NCI-H1417 (cell line): ENCODE data around the gene OR4C11.

ENCODE experiments used
- DNase-seq, 3 experiments: peaks; one replicate each; lab custom pipeline; 2025; lab: John Stamatoyannopoulos, UW

OR4C11 gene

DNA sequence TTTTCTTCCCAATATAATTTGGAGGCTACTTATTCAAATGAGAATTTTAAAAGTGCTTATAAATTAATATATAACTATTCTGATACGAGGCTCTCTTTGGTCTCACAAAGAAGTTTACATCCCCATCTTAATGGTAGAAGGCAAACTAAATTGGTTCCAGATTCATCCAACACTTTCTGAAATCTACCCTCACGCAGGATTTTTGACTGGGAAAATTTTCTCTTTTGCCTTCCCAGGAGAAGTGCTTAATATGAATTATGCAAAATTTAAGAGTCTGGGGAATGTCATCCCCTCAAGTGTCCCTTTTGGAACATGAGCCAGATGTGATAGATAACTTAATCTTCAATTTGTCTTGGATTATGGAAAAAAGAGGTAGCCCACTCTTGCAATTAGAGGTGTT is at the start of gene OR4C11:
OR4C11 (minus strand) TSS at position 101 of the 400 bp plus-strand sequence. CDS start 3,272 bp downstream, outside the sequence.
- no peak for DNase-seq

DNA sequence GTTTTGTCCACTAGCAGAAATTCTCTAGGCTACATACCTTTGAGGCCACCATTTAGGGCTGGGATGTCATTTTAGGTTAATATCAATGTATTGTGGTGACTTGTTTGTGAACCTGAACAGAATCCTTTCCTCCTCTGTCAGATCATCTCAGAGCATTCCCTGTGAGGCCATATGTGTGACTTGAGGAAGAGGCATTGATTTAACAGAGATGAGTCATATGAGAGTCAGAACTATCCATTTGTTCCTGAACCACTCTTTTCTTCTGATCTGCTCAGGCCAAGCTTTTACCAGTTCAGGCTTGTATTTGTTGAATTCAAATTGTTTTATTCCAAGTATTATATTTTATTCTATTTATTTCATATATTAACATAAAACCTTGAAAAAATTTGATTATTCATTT is 47.7 kb upstream of the OR4C11 start:
- no peak for DNase-seq

DNA sequence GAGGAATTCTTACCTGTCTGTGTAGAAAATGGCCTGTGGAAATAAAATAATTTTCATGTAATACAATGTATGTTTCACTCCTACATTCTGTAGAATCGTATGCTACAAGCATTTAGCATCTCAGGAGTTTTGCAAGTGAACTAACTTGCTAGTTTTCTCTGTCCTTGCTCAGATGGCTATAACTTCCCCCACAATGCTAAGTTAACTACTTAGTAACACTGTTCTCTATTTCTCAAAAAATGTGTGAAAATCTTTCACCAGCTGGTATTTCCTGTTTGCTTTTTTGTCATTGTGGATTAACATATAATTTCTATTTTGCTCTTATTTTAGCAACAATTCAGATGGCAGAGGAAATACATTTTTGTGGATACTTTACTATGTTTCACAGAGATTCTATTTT is 45.1 kb upstream of the OR4C11 start:
- DNase-seq: no peak

DNA sequence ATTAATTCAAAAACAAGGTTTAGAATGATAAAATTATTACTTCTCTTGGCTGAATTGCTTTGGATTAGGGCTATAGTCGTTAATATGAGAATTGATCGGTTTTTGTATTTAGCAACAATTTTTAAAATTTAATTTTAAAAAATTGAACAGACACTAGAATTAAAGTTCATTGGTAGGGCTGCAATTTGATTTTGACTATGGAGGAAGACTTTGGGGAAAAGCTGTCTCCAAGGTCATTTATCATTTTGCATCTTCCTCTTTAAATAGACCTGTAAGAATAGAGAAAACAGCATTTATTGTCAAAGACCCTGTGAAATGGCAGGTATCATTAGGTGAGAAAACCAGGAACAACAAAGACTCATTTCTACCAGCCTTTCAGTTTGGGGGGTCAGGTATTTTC is 40.6 kb upstream of the OR4C11 start, which contains the start of gene OR4S2:
OR4S2 (plus strand) TSS at position 301 of the 400 bp plus-strand sequence. CDS start 2,577 bp downstream, outside the sequence.
- no peak for DNase-seq

GRCh38 chr11:55634813-55635212 is 27.4 kb upstream of the OR4C11 start, which contains the start of gene OR4P4:
OR4P4 (plus strand) TSS chr11:55635113.
- DNase-seq: no peak

DNA sequence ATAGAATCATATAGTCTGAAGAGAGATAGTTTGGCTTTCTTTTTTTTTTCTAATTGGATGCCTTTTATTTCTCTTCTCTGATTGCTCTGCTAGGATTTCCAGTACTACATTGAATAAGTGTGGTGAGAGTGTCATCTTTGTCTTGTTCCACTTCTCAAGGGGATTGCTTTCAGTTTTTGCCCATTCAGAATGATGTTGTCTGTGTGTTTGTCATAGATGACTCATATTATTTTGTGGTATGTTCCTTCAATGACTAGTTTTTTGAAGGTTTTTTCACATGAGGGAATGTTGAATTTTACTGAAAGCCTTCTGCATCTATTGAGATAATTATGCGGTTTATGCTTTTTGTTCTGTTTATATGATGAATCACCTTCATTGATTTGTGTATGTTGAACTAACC is 17.1 kb upstream of the OR4C11 start:
- DNase-seq: no peak

DNA sequence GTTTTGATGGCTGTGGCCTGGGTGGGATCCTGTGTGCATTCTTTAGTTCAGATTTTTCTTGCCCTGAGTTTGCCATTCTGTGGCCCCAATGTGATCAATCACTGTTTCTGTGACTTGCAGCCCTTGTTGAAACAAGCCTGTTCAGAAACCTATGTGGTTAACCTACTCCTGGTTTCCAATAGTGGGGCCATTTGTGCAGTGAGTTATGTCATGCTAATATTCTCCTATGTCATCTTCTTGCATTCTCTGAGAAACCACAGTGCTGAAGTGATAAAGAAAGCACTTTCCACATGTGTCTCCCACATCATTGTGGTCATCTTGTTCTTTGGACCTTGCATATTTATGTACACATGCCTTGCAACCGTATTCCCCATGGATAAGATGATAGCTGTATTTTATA is 34.9 kb downstream of the OR4C11 start:
- no peak for DNase-seq

GRCh38 chr11:55571828-55572227 is 35.6 kb downstream of the OR4C11 start, which contains the start of gene OR4C16:
OR4C16 (plus strand) TSS chr11:55572128; CDS start chr11:55572128, 0 bp downstream.
- DNase-seq: no peak

GRCh38 chr11:55554169-55554568 is 53.3 kb downstream of the OR4C11 start, which contains the start of gene OR4C15:
OR4C15 (plus strand) TSS chr11:55554469; CDS start chr11:55554469, 0 bp downstream.
- no peak for DNase-seq
